Activated gamma-delta T cell treated with anti-CD3 and anti-CD28 coated beads, Interleukin-2, amount 50 U/mL, for 16 hours (primary cell): ENCODE measurements around the gene ZNF746.
"Not testable (repeated sequence)": the region's sequence is repeated elsewhere in the genome, so short reads cannot be mapped to it uniquely, and the experiment has no call there.

ENCODE experiments used
- DNase-seq: peaks from one replicate; pipeline ENCODE4 v3.0.0-alpha.2; 2020; ENCODE audit warnings: low read depth

The ZNF746 gene

GRCh38 chr7:149459540-149460452, 37.8 kb downstream of the ZNF746 start:
- DNase-seq = no peak

GRCh38 chr7:149459201-149459539, 38.4 kb downstream of the ZNF746 start:
- DNase-seq = no peak

GRCh38 chr7:149458235-149458634, 39.4 kb downstream of the ZNF746 start:
- no peak for DNase-seq

- no peak for DNase-seq
Observed at GRCh38 chr7:149457766-149458165, 39.8 kb downstream of the ZNF746 start.

DNA sequence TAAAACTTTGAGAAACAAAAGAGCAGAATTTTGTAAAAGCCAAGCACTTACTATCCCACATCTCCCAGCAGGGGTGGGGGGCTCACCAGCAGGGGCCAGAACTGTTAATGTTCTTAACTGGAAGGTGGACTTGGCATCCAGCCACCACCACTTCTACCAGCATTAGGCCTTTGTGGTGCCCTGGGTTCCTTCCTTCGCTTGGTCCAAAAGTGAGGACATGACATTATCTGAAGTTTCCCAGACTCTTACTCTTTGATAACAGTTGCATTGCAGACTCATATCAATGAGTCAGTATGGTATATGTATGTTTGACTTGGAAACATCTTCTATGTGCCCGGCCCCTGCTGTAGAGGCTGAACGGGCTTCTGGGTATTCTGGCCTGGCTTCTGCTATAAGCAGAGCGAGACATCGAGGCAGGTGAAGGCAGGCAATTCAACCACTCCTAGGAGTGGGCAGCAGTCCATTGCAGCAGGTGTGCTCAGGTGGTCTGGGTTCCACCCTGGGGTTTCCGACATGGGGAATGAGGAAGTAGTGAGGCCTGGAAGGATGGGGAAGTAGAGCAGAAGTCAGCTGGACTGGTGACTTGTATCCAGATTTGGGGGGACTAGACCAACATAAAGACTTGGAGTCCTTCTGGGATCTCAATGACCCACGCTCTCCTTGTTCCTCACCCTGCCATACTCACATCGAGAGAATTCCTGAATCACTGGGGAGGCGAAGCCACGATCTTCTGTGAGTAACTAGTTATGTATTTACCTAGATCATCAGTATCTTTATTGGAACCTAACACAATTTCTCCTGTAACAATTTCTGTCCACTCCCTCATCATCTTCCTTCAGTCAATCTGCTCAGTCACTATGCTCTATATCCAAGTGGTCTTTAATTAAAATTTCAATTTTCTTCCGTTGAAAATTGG, 40.8 kb downstream of the ZNF746 start:
- no peak for DNase-seq

- no peak for DNase-seq
Observed at GRCh38 chr7:149455175-149455950, 42.2 kb downstream of the ZNF746 start.

DNA sequence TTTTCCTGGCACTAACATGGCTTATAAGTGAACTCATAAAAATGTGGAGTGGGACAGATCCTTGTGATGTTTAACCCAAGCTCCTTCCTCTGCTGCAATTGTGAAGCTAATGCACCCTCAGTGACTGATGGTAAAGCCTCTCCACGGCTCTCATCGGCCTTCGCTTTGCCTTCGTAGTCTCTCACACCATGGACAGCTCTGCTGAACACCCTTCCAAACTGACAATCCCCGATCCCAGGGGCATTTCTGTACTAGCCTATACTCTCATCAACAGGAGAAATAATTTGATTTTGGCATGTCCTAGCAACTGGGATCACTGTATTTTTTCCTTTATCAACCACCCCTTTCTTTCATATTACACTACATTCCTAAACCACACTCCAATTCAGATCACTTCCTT, 42.9 kb downstream of the ZNF746 start:
- DNase-seq = no peak

DNA sequence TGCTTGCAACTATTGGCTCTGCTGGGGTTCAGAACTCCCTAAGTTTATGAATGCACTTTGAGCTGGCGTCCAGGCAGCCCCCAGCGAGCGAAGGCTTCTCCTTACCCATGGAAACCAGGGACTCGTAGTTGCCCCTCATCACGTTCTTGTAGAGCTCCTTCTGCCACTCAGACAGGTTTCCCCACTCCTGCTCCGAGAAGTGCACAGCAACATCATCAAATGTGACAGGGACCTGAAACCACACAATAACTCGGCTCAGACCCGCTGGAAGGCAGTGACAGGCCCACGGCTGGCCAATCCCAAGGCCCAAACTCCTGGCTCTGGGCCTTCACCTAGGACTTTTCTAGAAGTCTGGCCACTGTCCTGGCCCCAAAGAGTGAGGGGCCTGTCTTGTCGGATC, 43.6 kb downstream of the ZNF746 start:
- no peak for DNase-seq

- no peak for DNase-seq
Observed at GRCh38 chr7:149450821-149451220, 46.8 kb downstream of the ZNF746 start.

GRCh38 chr7:149449897-149450296, 47.7 kb downstream of the ZNF746 start:
- no peak for DNase-seq

DNA sequence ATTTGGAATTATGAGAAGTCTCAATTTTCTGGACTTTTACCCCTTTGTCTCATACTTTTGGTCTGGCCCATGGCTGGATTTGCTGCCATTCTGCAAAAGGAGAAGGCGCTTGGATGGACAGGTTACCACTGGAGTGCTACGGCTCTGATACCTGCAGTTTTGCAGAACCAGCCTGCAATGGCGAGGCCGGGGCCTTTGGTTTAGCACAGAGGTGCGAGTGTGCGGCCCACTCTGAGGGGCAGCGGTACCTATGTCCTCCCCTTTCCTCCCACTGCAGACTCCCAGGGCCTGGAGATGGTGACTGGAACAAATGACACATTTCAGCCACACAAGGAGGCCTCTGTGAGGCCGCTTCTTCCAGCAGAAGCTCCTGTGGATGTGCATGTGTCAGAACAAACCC, 48.6 kb downstream of the ZNF746 start:
- DNase-seq = no peak

DNA sequence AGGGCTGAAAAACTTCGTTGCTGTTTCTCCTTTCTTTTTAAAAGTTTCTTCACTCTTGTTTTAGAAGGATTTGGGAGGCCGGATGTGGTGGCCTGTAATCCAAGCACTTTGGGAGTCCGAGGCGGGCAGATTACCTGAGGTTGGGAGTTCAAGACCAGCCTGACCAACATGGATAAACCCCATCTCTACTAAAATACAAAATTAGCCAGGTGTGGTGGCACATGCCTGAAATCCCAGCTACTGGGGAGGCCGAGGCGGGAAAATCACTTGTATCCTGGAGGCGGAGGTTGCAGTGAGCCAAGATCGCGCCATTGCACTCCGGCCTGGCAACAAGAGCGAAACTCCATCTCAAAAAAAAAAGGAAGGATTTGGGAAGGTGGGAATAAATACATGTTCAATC, 51.6 kb downstream of the ZNF746 start:
- not testable (repeated sequence) for DNase-seq

DNA sequence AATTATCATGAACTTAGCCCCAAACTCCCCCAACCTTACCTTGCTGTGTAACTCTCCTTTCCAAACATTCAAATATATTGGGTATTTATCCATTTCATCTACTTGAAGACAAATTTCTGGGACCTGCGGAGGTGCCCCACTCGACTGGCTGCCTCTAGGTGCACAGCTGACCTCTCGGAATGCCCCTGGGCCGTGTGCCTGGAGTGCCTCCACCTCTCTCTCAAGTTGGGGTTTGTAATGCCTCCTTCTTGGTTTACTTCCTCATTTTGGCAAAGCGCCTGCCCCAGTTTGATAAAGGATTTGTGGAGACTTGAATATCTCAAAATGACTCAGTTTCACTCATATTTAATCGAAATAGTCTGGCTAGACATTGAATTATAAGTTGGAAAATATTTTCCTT, 53.3 kb downstream of the ZNF746 start:
- no peak for DNase-seq

GRCh38 chr7:149443523-149443922, 54.1 kb downstream of the ZNF746 start:
- DNase-seq = no peak

DNA sequence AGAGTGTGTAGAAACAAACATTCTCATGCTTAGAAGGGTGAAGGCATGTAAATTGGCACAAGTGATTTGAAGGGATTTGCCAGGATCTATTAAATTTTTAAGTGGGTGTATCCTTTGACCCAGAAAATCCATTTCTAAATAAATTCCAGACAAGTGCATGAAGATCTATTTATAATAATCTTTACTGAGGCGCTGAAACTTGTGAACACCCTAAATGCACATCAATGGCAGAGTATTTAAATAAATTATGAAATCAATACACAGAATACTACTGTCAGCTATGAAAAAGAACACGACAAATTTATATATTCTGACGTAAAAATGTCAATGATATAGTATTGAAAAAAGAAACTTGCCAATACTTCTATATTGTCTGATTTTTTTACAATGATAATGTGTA, 54.7 kb downstream of the ZNF746 start:
- no peak for DNase-seq

DNA sequence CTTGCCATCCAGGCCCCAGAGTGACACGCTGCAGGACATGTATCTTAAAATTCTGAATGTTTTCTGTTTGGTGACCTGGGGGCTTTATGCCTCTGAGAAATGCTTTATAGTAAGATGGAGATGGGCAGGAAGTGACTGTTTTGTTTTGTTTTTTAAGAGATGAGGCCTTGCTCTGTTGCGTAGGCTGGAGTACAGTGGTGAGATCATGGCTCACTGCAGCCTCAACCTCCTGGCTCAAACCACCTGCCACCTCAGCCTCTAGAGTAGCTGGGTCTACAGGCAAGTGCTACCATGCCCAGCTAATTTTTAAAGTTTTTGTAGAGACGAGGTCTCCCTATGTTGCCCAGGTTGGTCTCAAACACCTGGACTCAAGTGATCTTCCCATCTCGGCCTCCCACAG, 57.4 kb downstream of the ZNF746 start:
- no peak for DNase-seq

- DNase-seq = no peak
Observed at GRCh38 chr7:149436358-149436757, 61.3 kb downstream of the ZNF746 start.

DNA sequence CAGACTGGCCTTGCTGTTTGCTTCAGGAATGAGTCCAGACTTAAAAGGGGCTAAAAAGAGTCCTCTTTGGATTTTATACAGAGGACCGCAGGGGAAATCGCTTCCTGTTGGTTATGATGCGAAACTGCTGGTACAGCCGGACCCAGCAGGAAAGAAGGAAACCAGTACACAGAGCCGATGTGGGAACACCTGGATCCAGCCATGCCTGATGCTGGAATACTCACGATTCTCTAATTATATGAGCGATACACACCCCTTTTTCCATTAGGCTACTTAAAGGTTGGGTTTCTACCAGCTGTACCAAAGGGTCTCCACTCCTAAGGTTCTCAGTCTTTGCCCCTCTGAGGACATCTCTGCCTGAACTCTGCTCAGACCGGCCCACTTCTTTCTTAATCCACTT, 64.5 kb downstream of the ZNF746 start:
- DNase-seq = no peak

DNA sequence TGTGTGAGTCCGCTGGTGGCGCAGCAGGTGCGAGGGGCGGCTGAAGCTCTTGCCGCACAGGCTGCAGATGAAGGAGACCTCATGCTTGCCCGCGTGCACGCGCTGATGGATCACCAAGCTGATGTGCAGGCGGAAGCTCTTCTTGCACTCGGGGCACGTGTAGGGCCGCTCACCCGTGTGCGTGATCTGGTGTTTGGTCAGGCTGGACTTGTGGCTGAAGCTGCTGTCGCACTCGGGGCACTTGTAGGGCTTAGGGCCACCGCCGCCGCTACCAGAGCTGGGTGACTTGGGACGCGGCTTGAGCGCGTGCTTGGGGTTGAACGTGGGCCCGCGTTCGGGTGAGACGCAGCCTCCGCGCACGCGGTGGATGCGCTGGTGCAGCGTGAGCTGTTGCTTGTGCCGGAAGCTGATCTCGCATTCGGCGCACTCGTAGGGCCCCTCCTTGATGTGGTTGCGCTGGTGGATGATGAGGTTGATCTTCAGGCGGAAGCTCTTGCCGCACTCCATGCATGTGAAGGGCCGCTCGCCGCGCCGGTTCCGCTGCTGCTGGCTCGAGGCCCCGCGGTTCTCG, 65.4 kb downstream of the ZNF746 start:
- DNase-seq = no peak

DNA sequence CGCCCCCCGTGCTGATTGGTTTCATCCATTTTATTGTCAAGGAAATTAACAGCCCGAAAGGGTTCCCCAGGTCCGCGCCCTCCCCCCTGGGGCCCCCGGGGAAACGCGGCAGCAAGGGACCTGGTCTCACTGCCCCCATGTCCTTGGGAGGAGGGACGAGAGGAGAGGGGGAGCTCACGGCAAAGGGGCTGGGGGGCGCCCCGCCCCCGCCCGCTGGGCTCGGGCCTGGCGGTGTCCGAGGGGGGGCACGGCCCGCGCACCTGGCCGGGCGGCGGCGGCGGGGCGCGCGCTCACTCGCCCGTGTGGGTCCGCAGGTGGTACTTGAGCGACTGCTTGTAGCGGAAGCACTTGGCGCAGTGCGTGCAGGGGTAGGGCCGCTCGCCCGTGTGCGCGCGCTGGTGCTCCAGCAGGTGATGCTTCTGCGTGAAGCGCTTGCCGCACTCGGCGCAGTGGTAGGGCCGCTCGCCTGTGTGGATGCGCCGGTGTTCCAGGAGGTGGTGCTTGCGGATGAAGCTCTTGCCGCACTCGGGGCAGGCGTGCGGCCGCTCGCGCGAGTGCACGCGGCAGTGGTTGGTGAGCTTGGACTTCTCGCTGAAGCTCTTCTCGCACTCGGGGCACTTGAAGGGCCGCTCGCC, 66.0 kb downstream of the ZNF746 start:
- DNase-seq = no peak

DNA sequence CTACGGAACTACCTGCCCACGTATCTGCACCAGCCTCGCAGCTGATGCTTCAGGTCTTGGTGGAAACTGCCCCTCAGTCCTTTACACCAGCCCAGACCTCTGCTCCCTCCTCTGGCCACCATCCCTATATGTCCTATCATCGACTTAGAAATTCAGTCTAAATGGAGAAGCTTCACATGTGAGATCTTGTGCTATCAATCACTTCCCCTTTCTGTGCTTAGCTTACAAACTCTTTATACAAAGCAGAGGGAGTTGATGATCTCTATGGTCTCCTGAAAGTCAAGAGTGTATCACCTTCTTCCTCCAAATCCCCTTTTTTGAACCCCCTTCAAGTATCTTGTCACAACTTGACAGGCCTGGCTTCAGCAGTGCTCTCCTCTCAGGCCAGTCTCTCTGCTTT, 67.4 kb downstream of the ZNF746 start:
- no peak for DNase-seq

DNA sequence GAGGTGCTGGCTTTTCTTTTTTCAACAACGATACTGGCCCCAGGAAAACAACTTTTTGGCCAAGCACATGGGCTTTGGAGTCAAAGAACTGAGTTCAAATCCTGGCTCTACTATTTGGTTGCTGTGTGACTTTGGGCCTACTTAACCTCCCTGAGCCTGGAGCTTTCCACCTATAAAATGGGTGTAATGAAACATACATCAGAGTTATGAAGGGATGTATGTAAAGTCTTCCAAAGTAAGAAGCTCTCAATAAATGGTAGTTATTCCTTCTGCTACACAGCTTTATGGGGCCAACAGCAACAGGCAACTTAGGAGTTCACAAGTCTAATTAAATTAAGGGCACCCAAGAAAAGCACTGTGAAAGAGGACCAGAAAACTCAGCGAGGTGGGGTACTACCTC, 69.7 kb downstream of the ZNF746 start:
- DNase-seq = no peak
